Measurements from ENCODE around the gene ADAMTS4. TPM values are rescaled to one million over a fixed set of nuclear protein-coding genes. Genes with fewer than 3 reads are reported as not detected.

Gene ADAMTS4
- total RNA-seq, 2 donors from 2014 or later = 1.0 to 3.3 TPM

- intact Hi-C loops (cut with DNase I, micrococcal nuclease) = no loop called here
- DNase-seq (no peak), ATAC-seq (no peak)
These were observed 769 bp upstream of the ADAMTS4 start for GRCh38 chr1:161199506-161200139.

- ATAC-seq = no peak
- no peak for DNase-seq
These were observed 509 bp downstream of the ADAMTS4 start for GRCh38 chr1:161198194-161198896.

GRCh38 chr1:161197560-161198193 lies 1.2 kb downstream of the ADAMTS4 start:
- intact Hi-C loops (cut with DNase I, micrococcal nuclease) = no loop called here
- ATAC-seq (no peak), DNase-seq (no peak)

More at GRCh38 chr1:161198194-161198896, 509 bp downstream of the ADAMTS4 start:
- intact Hi-C loops (cut with DNase I, micrococcal nuclease) = no loop called here

GRCh38 chr1:161196521-161197451 lies 2.1 kb downstream of the ADAMTS4 start:
- no peak for DNase-seq
- intact Hi-C loops (cut with DNase I, micrococcal nuclease) = no loop called here
- ATAC-seq = no peak

GRCh38 chr1:161196111-161196510 lies 2.7 kb downstream of the ADAMTS4 start:
- intact Hi-C loops (cut with DNase I, micrococcal nuclease) = no loop called here
- DNase-seq = no peak

DNA sequence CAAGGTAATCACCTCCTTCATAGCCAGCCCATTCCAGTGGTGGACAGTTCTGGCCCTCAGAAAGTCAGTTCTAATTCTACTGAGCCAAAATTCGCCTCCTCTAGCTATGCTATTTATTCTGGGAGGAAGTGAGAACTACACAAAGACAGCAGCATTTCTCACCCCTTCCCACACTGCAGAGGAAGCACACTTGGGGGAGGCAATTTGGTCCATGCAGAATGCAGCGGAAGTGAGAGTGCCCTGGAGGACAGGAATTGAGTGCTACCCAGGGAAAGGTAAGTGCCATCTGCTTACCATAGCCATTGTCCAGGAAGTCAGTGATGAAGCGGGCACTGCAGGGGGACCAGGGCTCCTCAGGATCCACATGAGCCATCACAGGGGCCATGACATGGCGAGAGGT lies 3.7 kb downstream of the ADAMTS4 start:
- DNase-seq (no peak), ATAC-seq (no peak)
- intact Hi-C loops (cut with DNase I, micrococcal nuclease) = no loop called here

More at GRCh38 chr1:161196111-161196510, 2.7 kb downstream of the ADAMTS4 start:
- ATAC-seq = no peak

- no peak for DNase-seq
- intact Hi-C loops (cut with DNase I, micrococcal nuclease) = no loop called here
- ATAC-seq = no peak
These were observed 5.2 kb downstream of the ADAMTS4 start for GRCh38 chr1:161193561-161194235.

- ATAC-seq = peak; percentile 84
- intact Hi-C loops (cut with DNase I, micrococcal nuclease) = no loop called here
- peak in 1 of 2 donors; percentile 69 for DNase-seq
These were observed 6.1 kb downstream of the ADAMTS4 start for GRCh38 chr1:161192476-161193465.

- intact Hi-C loops (cut with DNase I, micrococcal nuclease) = no loop called here
- DNase-seq = no peak
- no peak for ATAC-seq
These were observed 6.9 kb downstream of the ADAMTS4 start for GRCh38 chr1:161191971-161192370.

DNA sequence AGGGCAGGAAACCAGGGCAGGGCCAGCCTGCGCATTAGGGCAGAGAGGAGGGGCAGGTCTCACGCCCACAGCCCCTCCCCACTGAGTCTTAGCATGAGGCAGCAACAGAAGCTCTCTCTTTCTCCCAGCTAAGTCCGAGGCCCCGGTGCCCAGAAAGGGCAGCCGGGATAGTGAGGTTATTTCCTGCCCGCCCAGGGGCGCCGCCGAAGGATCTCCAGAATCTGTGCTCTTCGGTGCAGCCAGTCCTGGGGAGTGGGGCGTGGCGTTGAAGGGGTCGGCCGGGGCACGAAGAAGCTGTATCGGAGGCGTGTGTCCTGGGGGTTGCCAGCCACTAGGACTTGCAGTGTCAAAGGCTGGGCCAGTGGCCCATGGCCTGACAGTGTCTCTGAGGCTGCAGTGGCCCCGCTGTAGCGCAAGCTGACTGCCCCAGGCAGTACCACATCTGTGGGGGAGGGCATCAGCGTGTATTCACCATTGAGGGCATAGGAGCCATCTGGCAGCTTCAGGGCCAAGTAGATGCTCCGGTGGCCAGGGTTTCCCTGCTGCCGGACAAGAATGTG lies 7.8 kb downstream of the ADAMTS4 start:
- ATAC-seq (no peak), DNase-seq (no peak)
- intact Hi-C loops (cut with DNase I, micrococcal nuclease) = no loop called here

DNA sequence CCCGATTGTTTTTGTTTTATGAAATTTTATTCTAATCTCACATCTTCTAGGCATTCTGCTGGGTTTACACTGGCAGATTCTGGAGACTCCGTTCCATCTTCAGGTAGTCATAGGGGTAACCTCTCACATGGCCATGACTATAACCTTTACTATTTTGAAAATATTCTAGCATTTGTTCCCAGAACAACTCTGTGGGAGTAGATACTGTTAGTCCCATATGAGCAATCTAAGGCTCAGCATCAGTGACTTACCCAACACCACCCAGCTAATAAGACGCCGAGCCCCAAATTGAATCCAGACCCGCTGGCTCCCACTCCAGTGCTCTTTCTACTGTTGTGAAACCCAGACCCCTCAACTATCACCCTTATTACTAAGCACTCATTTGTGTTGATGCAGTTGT lies 9.8 kb downstream of the ADAMTS4 start:
- intact Hi-C loops (cut with DNase I, micrococcal nuclease) = no loop called here
- no peak for DNase-seq
- no peak for ATAC-seq

DNA sequence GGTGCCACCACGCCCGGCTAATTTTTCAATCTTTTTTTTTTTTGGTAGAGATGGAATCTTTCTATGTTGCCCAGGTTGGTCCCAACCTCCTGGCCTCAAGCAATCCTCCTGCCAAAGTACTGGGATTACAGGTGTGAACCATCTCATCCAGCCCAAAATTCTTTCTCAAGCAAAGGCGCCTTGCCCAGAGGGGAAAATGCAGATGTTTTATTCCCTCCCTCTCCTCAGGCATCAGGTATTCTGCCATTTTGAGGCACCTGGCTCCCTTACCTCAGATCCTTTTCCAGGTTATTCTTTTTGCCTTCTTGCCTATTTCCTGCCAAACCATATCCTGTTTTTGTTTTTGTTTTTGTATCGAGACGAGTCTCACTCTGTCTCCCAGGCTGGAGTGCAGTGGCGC lies 10.5 kb downstream of the ADAMTS4 start:
- intact Hi-C loops (cut with DNase I, micrococcal nuclease) = no loop called here
- no peak for ATAC-seq

DNA sequence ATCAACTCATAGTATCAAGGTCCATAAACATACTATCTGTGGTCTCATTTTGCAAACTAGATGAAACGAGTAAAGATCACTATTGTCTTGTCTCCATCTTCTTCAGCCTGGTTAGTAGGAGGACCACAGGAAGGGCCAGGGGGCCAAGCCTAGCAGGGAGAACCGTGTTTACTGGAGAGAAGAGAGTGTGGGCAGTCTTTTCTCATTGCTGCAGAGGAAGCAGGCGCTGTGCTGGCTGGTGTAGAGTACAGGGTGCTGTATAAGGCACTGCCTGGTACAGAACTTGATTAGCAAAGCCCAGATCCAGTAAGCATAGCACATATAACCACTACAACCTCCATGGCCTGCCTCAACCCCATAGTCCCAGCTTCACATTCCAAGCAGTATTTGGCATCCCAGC lies 11.5 kb downstream of the ADAMTS4 start:
- intact Hi-C loops (cut with DNase I, micrococcal nuclease) = no loop called here
- ATAC-seq = no peak
- DNase-seq = no peak

More for the DNA sequence above, 10.5 kb downstream of the ADAMTS4 start:
- DNase-seq = no peak

GRCh38 chr1:161185732-161186311 lies 13.0 kb downstream of the ADAMTS4 start:
- intact Hi-C loops (cut with DNase I, micrococcal nuclease) = no loop called here
- DNase-seq (no peak), ATAC-seq (peak; percentile 25)

GRCh38 chr1:161185282-161185682 lies 13.6 kb downstream of the ADAMTS4 start:
- intact Hi-C loops (cut with DNase I, micrococcal nuclease) = no loop called here
- DNase-seq = peak; percentile 71 to 81

GRCh38 chr1:161182214-161182613 lies 16.6 kb downstream of the ADAMTS4 start:
- intact Hi-C loops (cut with DNase I, micrococcal nuclease) = no loop called here
- ATAC-seq (no peak), DNase-seq (no peak)

More at GRCh38 chr1:161185282-161185682, 13.6 kb downstream of the ADAMTS4 start:
- peak; percentile 52 for ATAC-seq

GRCh38 chr1:161180639-161181038 lies 18.2 kb downstream of the ADAMTS4 start:
- ATAC-seq = no peak

More at GRCh38 chr1:161180639-161181038, 18.2 kb downstream of the ADAMTS4 start:
- intact Hi-C loops (cut with DNase I, micrococcal nuclease) = no loop called here
- no peak for DNase-seq

Data from left colon (tissue), 2 donors.